ENCODE results near the gene SEMA3A.

SEMA3A gene

DNA sequence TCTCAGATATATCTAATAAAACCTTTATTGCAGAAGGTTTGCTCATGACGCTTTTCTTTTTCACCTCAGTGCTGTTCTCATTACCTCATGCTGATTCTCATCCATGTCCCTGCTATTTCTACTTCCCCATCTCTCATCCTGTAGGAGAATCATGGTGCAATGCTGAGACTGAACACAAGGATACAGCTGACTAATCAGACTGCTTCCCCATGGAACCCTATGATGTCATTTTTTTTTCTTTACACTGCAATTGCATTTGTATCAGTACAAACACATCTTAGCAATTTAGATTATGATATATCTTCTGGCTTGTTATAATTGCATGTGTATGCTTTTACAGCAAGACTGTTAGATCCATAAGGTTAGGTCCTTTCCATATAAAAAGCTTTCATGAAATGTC, 93.7 kb downstream of the SEMA3A start:
- DNase-seq (ENCODE audit: extremely low read depth, low read depth), result no peak
- no peak overlapping the region for H3K4me3 ChIP-seq (replicated peaks; ENCODE audit: low read depth, low read length)
- TF ChIP-seq, protein P1, sequence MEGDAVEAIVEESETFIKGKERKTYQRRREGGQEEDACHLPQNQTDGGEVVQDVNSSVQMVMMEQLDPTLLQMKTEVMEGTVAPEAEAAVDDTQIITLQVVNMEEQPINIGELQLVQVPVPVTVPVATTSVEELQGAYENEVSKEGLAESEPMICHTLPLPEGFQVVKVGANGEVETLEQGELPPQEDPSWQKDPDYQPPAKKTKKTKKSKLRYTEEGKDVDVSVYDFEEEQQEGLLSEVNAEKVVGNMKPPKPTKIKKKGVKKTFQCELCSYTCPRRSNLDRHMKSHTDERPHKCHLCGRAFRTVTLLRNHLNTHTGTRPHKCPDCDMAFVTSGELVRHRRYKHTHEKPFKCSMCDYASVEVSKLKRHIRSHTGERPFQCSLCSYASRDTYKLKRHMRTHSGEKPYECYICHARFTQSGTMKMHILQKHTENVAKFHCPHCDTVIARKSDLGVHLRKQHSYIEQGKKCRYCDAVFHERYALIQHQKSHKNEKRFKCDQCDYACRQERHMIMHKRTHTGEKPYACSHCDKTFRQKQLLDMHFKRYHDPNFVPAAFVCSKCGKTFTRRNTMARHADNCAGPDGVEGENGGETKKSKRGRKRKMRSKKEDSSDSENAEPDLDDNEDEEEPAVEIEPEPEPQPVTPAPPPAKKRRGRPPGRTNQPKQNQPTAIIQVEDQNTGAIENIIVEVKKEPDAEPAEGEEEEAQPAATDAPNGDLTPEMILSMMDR (IDR thresholded peaks at IDR 0.05; ENCODE audit: low read depth, low read length, missing control alignments), result no peak

DNA sequence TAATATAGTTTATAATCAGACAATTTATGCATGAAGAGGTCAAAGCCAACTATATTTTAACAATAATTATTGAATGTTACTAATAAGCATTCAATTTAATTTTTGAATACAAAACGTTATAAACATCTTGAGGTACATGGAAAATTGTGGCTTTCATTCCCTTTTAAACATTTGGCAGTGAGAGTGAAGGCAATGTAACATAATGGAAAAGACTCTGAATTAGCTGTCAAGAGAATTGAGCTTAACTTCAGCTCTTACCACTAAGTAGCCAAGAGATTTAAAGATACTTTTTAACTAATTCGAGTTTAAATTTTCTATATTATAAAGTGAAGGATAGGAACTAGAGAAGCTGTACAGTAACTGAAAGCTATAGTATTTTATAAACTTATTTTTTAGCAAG, 98.6 kb downstream of the SEMA3A start:
- no peak overlapping the region for H3K4me3 ChIP-seq (replicated peaks; ENCODE audit: low read depth, low read length)
- no peak for DNase-seq (ENCODE audit: extremely low read depth, low read depth)
- TF ChIP-seq, protein P1 (IDR thresholded peaks at IDR 0.05; ENCODE audit: low read depth, low read length, missing control alignments), result no peak

DNA sequence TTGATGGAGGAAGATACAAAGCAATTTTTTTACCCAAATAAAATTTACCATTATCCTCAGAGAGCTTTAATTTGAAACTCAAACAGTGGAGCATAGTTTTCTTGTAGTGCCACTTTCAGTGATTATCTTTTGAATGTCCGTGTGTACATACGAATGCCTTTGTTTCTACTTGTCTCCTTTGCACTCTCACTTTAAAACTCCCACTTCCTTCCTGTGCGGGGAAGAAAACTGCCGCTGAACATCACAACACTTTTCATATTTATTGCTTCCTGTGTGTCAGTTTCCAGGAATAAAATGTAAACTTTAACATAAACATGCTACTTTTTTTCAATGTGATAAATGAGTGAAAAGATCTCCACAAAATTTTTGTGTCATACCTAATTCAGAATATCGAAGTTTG, 102.4 kb downstream of the SEMA3A start:
- TF ChIP-seq, protein P1 (IDR thresholded peaks at IDR 0.05; ENCODE audit: low read depth, low read length, missing control alignments), result no peak
- no peak overlapping the region for H3K4me3 ChIP-seq (replicated peaks; ENCODE audit: low read depth, low read length)
- DNase-seq (ENCODE audit: extremely low read depth, low read depth), result no peak

DNA sequence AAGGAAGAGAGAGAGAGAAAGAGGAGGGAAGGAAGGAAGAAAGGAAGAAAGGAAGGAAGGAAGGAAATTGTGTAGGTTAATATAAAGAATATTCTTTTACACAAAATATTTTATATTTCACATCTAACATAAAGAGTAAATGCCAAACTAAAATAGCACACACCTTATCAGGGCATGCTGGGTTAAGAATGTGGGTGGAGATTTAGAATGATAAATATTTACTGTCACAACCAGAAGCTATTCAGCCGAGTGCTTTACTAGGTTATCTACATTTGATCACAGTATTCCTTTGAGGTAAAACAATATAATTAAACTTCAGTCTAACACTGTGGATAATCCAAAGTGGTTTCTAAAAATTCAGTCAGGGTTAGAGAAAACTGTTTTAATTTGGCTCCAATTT, 103.3 kb downstream of the SEMA3A start:
- TF ChIP-seq, protein P1 (IDR thresholded peaks at IDR 0.05; ENCODE audit: low read depth, low read length, missing control alignments), result no peak
- no peak overlapping the region for H3K4me3 ChIP-seq (replicated peaks; ENCODE audit: low read depth, low read length)

DNA sequence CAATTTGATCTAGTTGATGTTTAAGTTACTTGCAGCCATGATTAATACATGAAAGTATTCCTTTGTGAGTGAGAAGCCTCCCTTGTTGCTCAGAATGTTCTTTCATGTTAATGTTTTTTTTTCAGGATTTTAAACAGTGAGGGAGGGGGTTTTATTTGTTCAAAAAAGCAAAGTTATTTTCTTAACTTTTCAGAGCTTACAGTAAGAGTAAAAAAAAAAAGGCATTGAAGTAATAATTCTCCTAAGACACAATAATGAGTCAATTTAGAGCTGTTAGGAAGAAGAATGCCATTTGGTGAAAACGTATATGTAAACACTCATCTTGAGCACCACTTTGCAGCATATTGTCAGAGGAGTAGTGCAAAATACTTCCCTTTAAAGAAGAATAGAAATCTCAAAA, 105.8 kb downstream of the SEMA3A start:
- no peak overlapping the region for H3K4me3 ChIP-seq (replicated peaks; ENCODE audit: low read depth, low read length)
- TF ChIP-seq, protein P1 (IDR thresholded peaks at IDR 0.05; ENCODE audit: low read depth, low read length, missing control alignments), result no peak
- no peak for DNase-seq (ENCODE audit: extremely low read depth, low read depth)

More for the DNA sequence above, 103.3 kb downstream of the SEMA3A start:
- DNase-seq (ENCODE audit: extremely low read depth, low read depth), result no peak

DNA sequence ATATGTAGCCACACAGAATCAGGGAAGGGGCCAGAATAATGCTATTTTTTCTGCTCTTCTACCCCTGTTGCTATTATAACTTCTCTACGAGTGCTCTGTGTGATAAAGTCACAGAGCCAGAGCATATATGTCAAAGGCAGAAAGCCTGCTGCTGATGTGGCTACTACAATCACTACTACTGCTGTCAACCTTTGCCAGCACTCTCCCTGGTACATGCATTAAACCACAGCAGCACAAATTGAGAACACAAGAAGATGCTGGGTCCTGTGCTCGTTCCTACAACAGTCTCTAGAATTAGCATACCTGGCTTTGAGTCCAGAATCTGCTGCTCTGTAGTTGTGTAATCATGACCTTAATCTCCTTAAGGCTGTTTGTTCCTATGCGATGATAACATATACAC, 108.6 kb downstream of the SEMA3A start:
- no peak overlapping the region for H3K4me3 ChIP-seq (replicated peaks; ENCODE audit: low read depth, low read length)
- TF ChIP-seq, protein P1 (IDR thresholded peaks at IDR 0.05; ENCODE audit: low read depth, low read length, missing control alignments), result no peak
- DNase-seq (ENCODE audit: extremely low read depth, low read depth), result no peak

DNA sequence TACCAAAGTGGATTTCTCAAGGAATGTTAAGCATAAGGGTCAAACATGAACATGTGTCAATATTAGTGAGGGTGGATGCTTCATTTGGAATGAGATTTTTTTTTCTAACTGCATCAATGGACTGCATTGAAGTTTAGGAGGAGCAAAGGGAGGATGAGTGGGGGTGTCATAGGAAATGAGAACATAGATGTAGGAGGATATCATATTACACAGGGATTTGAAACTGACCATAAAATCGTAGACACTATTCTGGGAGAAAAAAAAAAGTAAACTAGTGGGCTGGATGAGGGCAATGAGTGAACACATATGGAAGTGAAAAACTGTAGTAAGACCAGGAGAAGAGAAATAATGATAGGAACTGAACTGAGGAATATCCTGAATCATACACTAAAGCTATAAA, 109.4 kb downstream of the SEMA3A start:
- TF ChIP-seq, protein P1 (IDR thresholded peaks at IDR 0.05; ENCODE audit: low read depth, low read length, missing control alignments), result no peak
- DNase-seq (ENCODE audit: extremely low read depth, low read depth), result peak; percentile 70
- no peak overlapping the region for H3K4me3 ChIP-seq (replicated peaks; ENCODE audit: low read depth, low read length)
